ENCODE measurements around the gene LIFR. TPM values are rescaled to one million over a fixed set of nuclear protein-coding genes. Genes with fewer than 3 reads are reported as not detected.

The LIFR gene
- total RNA-seq, 1 donor from 2014 or later, result 10.0 TPM

GRCh38 chr5:38471709-38472108, 84.7 kb downstream of the LIFR start:
- H3K36me3 ChIP-seq (ENCODE audit: control insufficient read depth, insufficient read depth, low read length), result no peaks in the 10 kb centered on the region
- no peak for DNase-seq (ENCODE audit: low read depth)
- no peak for FAIRE-seq
- no peak overlapping the region for H3K4me3 ChIP-seq (ENCODE audit: low read depth, low read length)
- TF ChIP-seq CTCF (IDR thresholded peaks at IDR 0.05; ENCODE audit: insufficient read depth, low read length, severe bottlenecking), result no peak
- no peaks in the 10 kb centered on the region for H3K27me3 ChIP-seq (ENCODE audit: control insufficient read depth, insufficient read depth, low read length)

GRCh38 chr5:38469707-38470267, 86.7 kb downstream of the LIFR start:
- TF ChIP-seq CTCF (IDR thresholded peaks at IDR 0.05; ENCODE audit: insufficient read depth, low read length, severe bottlenecking), result no peak
- no peaks in the 10 kb centered on the region for H3K36me3 ChIP-seq (ENCODE audit: control insufficient read depth, insufficient read depth, low read length)
- FAIRE-seq (no peak), DNase-seq (ENCODE audit: low read depth) (no peak)
- H3K4me3 ChIP-seq (ENCODE audit: low read depth, low read length), result no peak overlapping the region
- no peaks in the 10 kb centered on the region for H3K27me3 ChIP-seq (ENCODE audit: control insufficient read depth, insufficient read depth, low read length)

- H3K4me3 ChIP-seq (ENCODE audit: low read depth, low read length), result no peak overlapping the region
- FAIRE-seq (no peak), DNase-seq (ENCODE audit: low read depth) (no peak)
- H3K27me3 ChIP-seq (ENCODE audit: control insufficient read depth, insufficient read depth, low read length), result no peaks in the 10 kb centered on the region
- no peaks in the 10 kb centered on the region for H3K36me3 ChIP-seq (ENCODE audit: control insufficient read depth, insufficient read depth, low read length)
- TF ChIP-seq CTCF (IDR thresholded peaks at IDR 0.05; ENCODE audit: insufficient read depth, low read length, severe bottlenecking), result no peak
Measured at GRCh38 chr5:38468978-38469706, 87.3 kb downstream of the LIFR start.

GRCh38 chr5:38468202-38468673, 88.2 kb downstream of the LIFR start:
- FAIRE-seq, result peak; percentile 79
- no peak for TF ChIP-seq CTCF (IDR thresholded peaks at IDR 0.05; ENCODE audit: insufficient read depth, low read length, severe bottlenecking)
- Histone ChIP-seq H3K36me3 (ENCODE audit: control insufficient read depth, insufficient read depth, low read length) (no peaks in the 10 kb centered on the region), H3K27me3 (ENCODE audit: control insufficient read depth, insufficient read depth, low read length) (no peaks in the 10 kb centered on the region), H3K4me3 (ENCODE audit: low read depth, low read length) (no peak overlapping the region)
- peak; percentile 89 for DNase-seq (ENCODE audit: low read depth)

- no peak for TF ChIP-seq CTCF (IDR thresholded peaks at IDR 0.05; ENCODE audit: insufficient read depth, low read length, severe bottlenecking)
- Histone ChIP-seq H3K4me3 (ENCODE audit: low read depth, low read length) (no peak overlapping the region), H3K36me3 (ENCODE audit: control insufficient read depth, insufficient read depth, low read length) (no peaks in the 10 kb centered on the region), H3K27me3 (ENCODE audit: control insufficient read depth, insufficient read depth, low read length) (no peaks in the 10 kb centered on the region)
- FAIRE-seq, result no peak
- no peak for DNase-seq (ENCODE audit: low read depth)
Measured at GRCh38 chr5:38467353-38468040, 88.9 kb downstream of the LIFR start.
